GM19099 (cell line): ENCODE results near the gene NAALADL2.

ENCODE experiments used
- POLR2A ChIP-seq: IDR thresholded peaks from 3 replicates; pipeline ENCODE4 v1.6.1; 2011; ENCODE audit warnings: low read depth; ENCODE audit not compliant: insufficient read length; ENCODE audit errors: extremely low read depth

Gene NAALADL2

GRCh38 chr3:175335229-175335628 is 476.1 kb downstream of the NAALADL2 start:
- TF ChIP-seq POLR2A: no peak

- no peak for TF ChIP-seq POLR2A
Observed at GRCh38 chr3:175336406-175337133, 477.4 kb downstream of the NAALADL2 start.

DNA sequence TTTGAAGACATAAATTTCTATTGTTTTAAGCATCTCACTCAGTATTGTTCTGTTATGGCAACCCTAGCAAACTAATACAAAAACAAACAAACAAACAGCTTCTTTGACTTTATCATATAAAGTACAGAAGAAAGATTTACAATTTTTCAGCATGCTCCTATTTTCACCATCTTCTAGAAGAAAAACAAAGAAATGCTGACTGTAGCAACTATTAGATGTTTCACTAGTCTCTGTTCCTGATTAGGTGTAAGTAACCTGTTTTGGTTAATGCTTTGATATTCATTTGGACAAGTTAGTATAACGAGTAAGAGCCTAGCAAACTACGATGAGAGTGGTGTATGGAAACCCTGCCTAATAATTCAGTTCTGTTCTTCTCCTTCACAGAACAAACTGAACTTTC is 478.5 kb downstream of the NAALADL2 start:
- no peak for TF ChIP-seq POLR2A

DNA sequence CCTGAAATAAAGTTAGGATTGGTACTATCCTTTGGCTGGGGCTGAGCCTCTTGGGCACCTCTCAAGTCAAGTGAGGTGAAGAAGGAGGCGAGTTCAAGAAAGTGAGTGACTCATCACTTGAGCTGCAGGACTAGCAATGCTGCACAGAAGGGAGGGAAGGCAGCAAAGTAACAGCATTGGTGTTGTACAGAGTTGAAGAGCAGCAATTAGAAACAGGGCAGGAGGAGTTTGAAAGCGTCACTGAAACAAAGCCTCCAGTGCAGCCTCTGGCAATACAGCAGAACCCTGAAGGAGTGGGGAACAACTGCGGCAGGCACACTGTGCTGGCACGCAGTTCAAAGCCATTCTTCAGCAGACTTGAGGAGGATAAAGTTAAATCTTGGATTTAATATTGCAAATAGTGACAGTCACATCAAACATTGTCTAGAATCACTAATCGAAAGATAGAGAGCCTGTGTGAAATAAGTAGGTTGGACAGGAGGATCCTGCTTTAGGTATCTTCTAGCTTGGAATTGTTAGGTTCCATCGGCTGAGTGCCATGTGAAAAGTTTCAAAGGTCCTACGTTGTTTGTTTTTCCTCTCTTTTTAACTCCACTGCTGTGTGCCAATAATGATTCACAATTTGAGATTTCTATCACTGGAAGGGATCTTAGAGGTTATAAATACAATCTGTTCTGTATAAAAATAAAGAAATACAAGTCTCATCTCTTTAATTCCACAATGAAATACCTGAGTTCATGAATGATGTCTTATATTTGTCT is 479.8 kb downstream of the NAALADL2 start:
- TF ChIP-seq POLR2A: no peak

DNA sequence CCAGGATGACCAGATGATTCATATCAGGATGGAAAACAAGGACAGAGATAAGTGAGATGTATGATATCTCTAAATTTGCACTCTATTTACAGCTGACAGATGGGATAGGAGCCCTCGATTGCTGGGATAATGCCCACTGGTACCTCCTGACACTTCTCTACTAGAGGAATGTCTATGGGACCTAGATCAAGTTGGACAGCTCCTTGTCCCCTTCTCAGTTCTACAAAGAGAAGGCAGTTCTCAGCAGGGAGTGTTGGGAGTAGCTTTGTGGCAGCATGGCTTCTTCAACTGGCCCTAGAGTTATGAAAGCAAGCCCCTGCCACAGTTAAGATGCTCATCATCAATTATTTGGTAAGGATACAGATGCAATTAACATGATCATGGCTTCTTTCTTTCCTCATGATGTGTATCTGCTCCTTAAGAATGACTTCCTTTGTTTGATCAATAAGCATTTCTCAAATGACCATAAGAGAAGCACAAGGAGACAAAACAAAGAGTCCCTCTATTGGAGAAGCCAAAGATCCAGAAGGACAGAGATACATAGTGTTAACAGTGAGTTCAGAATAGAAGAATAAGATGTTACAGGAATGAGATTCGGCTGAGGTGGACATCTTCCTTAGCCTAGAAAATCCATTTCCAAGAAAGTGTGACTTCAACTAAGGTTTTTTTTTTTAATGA is 481.3 kb downstream of the NAALADL2 start:
- TF ChIP-seq POLR2A: no peak

DNA sequence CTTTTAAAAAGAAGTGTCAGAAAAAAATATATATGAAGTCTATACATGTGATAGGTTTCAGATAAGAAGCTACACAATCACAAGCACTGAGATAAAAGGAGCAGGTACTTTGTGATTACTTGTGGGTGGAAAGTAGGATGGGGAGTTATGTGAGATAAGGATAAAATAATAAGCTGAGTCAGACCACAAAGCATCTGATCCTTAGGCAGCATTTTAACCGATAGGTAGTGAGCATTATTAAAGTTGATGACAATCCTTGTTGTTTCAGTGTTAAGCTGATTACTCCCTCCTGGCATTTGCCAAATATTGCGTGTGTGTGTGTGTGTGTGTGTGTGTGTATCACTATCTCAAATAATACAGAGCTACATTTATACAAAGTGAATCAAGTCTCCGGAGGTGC is 483.1 kb downstream of the NAALADL2 start:
- TF ChIP-seq POLR2A: no peak

GRCh38 chr3:175343946-175344345 is 484.8 kb downstream of the NAALADL2 start:
- no peak for TF ChIP-seq POLR2A

- TF ChIP-seq POLR2A: no peak
Observed at GRCh38 chr3:175346573-175347356, 487.6 kb downstream of the NAALADL2 start.

GRCh38 chr3:175349168-175349567 is 490.0 kb downstream of the NAALADL2 start:
- no peak for TF ChIP-seq POLR2A

DNA sequence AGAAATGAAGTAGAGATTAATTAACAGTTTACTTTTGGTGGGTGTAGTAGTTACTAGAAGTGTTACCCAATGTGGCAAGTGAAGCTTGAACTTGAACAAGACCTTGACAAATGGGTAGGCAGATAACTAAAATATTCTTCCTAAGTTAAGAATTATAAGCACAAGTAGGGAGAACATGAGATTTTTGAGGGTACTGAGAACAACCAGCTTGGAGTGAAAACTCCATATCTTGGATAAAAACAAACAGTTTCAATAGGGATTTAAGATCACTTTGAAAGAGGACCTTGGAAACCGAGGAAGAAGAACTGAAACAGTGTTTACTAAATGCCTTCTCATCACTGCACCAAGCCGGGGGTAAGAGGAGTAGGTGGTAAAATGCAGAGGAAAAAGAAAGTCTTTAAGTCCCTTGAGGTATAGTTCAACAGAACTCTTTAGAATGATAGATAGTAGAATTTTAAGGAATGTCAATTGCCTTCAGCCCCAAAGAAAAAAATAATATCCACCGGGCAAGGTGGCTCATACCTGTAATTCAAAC is 496.7 kb downstream of the NAALADL2 start:
- TF ChIP-seq POLR2A: no peak

GRCh38 chr3:175356899-175357324 is 497.8 kb downstream of the NAALADL2 start:
- TF ChIP-seq POLR2A: no peak

DNA sequence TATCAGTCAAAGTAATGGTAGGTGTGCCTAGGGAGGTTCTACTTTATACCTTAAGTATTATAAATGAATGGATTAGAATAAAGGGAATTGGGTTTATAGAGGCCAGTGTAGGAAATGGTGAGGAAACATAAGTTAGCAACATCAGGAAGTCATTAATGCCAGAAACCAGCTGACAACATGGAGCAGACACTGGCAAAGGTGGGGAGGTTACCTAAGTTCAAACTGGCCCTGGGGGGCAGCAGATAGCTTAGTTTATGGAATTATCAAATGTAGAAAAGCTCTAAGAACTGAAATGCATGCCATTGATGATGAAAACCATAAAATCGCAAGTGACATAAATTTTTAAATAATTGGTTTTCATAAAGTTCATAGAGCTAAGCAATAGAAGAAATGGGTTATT is 498.6 kb downstream of the NAALADL2 start:
- TF ChIP-seq POLR2A: no peak

DNA sequence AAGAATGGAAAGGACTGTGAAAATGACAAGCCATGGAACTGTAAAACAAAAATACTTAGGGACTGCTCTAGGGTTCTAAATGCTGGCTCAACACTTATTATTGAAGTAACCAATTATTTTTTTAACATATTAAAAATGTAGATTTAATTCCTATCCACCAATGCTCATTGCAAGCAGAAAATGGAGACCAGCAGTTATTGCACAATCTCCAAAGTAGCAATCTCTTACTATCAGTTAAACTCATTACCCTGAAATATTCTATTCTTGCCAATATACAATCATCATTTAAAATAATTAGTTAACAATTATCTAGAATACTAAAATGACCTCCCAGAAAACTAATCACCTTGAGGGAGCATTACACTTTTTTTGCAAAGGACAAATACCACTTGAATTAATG is 499.8 kb downstream of the NAALADL2 start:
- no peak for TF ChIP-seq POLR2A

GRCh38 chr3:175374705-175375104 is 515.6 kb downstream of the NAALADL2 start:
- no peak for TF ChIP-seq POLR2A

- TF ChIP-seq POLR2A: no peak
Observed at GRCh38 chr3:175378348-175378747, 519.2 kb downstream of the NAALADL2 start.
